Measurements from ENCODE around the gene NUCKS1. TPM values are rescaled to one million over a fixed set of nuclear protein-coding genes. Genes with fewer than 3 reads are reported as not detected.

NUCKS1 gene
- total and polyA plus RNA-seq, 8 donors, result 15.1 to 91.4 (median 53.5) TPM

GRCh38 chr1:205681364-205681763 lies 68.6 kb downstream of the NUCKS1 start:
- Histone ChIP-seq H3K36me3 (no peaks in the 10 kb centered on the region), H3K4me3 (no peak overlapping the region), H3K27me3 (no peaks in the 10 kb centered on the region), H3K9me3 (no peaks in the 10 kb centered on the region), H3K27ac (no peak overlapping the region), H3K4me1 (no peaks in the 10 kb centered on the region)
- 70 to 87% methylated on average over 3 of the region's 3 CpGs for WGBS, 2 donors
- ATAC-seq (no peak), DNase-seq (peak in 1 of 6 donors; percentile 3), FAIRE-seq (no peak)
- no peak for TF ChIP-seq CTCF (IDR thresholded peaks at IDR 0.05)
- intact Hi-C loops (cut with DNase I), result no loop called here

GRCh38 chr1:205680073-205680851 lies 69.7 kb downstream of the NUCKS1 start, which contains the start of gene SLC45A3:
Gene SLC45A3 (minus strand): TSS chr1:205680509. CDS start chr1:205664656, 15,853 bp downstream.
- Histone ChIP-seq H3K27me3 (no peaks in the 10 kb centered on the region), H3K27ac (no peak within 1 kb of the TSS), H3K9me3 (no peaks in the 10 kb centered on the region), H3K4me1 (no peaks in the 10 kb centered on the region), H3K4me3 (peak within 1 kb of the TSS; percentile 56 to 86 (median 57)), H3K36me3 (no peaks in the 10 kb centered on the region)
- ATAC-seq (peak; percentile 70 to 82 (median 74)), DNase-seq (peak in 4 of 6 donors; percentile 43 to 74 (median 60)), FAIRE-seq (no peak)
- WGBS, 2 donors, result 0 to 1% methylated on average over 38 to 86 of the region's 86 CpGs
- no peak for TF ChIP-seq CTCF (IDR thresholded peaks at IDR 0.05)
- intact Hi-C loops (cut with DNase I), result no loop called here

DNA sequence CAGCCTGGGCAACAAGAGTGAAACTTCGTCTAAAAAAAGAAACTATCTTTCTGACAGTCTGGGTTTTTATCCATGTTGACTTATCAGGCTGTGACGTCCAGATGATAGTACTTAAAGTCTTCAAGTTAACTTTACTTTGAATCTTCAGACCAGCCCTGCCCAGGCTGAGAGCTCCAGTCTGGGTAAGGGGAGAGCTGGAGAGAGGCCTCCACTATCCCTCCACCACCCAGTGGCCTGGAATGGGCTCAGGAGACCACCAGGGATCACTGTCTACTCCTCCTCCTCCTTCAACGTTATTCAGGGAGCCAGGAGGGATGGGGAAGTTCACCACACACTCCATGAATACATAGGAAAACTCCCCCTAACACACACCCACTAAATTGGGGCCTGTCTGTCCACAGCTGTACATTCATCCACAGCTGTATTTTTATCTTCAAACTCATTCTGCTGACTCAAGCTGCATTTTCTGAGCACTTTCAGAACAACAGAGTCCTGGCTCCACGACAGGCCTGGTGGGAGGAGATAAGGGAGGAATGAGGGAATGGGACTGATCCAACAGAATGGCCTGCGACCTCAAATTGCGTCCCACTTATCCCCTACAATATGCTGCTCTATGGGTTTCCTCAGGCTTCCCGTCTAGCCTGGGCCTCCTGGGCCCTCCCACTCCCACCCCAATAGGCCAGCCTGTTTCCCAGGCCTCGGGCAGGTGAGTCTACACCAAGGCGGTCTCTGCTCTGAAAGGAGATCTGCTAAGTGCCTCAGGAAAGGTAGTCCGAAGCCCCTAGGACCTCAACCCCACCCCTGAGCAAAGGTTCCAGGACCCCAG lies 71.5 kb downstream of the NUCKS1 start:
- TF ChIP-seq CTCF (IDR thresholded peaks at IDR 0.05), result no peak
- no peaks in the 10 kb centered on the region for H3K36me3 ChIP-seq
- no peaks in the 10 kb centered on the region for H3K4me1 ChIP-seq
- no peaks in the 10 kb centered on the region for H3K27me3 ChIP-seq
- H3K27ac ChIP-seq, result no peak overlapping the region
- H3K4me3 ChIP-seq, result no peak overlapping the region
- intact Hi-C loops (cut with DNase I), result no loop called here
- 64 to 68% methylated on average over 10 of the region's 10 CpGs for WGBS, 2 donors
- DNase-seq (no peak), ATAC-seq (peak in 1 of 4 donors; percentile 10), FAIRE-seq (no peak)
- no peaks in the 10 kb centered on the region for H3K9me3 ChIP-seq

DNA sequence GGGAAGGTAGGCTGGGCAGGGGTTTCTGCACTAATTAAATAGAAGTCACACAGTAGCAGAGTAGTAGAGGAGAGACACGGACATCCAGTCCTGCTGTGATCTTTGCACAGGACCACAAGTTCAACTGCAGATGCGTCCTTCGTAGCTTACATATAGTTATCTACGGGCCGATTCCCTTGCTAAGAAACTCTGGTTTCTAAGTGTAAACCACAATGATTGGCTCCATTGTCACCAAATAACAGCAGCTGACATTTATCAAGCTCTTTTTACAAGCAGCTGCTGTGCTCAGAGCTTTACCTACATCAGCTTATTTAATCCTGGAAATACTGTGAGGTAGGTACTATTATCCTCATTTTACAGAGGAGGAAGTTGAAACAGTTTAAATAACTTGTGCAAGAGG lies 72.8 kb downstream of the NUCKS1 start:
- FAIRE-seq, result no peak
- ATAC-seq, result no peak
- no peak for TF ChIP-seq CTCF (IDR thresholded peaks at IDR 0.05)
- no peak overlapping the region for H3K27ac ChIP-seq
- 78 to 82% methylated on average over 5 of the region's 5 CpGs for WGBS, 2 donors
- DNase-seq, result no peak
- H3K9me3 ChIP-seq, result no peaks in the 10 kb centered on the region
- no peaks in the 10 kb centered on the region for H3K4me1 ChIP-seq
- H3K27me3 ChIP-seq, result no peaks in the 10 kb centered on the region
- H3K4me3 ChIP-seq, result no peak overlapping the region
- intact Hi-C loops (cut with DNase I), result no loop called here
- no peaks in the 10 kb centered on the region for H3K36me3 ChIP-seq
